Neural cell (in vitro differentiated cells): ENCODE measurements around the gene SAMD4B. TPM values are rescaled to one million over a fixed set of nuclear protein-coding genes. Genes with fewer than 3 reads are reported as not detected.

Source experiments
- H2AFZ ChIP-seq: fragments of 200-600, 300-800 bp; sonication (generic), shearing (Covaris generic); 2 replicates; pipeline ENCODE4 v1.6.0; 2014; ENCODE audit warnings: low read depth, mild to moderate bottlenecking, antibody characterized with exemption, low read length, moderate library complexity
- H3F3A ChIP-seq: fragments of 200-600 bp; shearing (Covaris generic); 2 replicates; pipeline ENCODE4 v1.6.1; 2016; ENCODE audit warnings: mild to moderate bottlenecking, moderate library complexity, mixed read lengths, antibody characterized with exemption, low read length; ENCODE audit not compliant: insufficient read depth, poor library complexity, severe bottlenecking
- H3K27ac ChIP-seq: fragments of 200-600, 300-800 bp; sonication (generic), shearing (Covaris generic); 2 replicates; pipeline ENCODE4 v1.5.1; 2014; ENCODE audit warnings: mild to moderate bottlenecking, low read length, moderate library complexity
- H3K27me3 ChIP-seq: fragments of 300-800, 200-600 bp; sonication (generic), shearing (Covaris generic); 2 replicates; pipeline ENCODE4 v1.6.0; 2014; ENCODE audit warnings: mild to moderate bottlenecking, low read depth, low read length, moderate library complexity; ENCODE audit not compliant: insufficient read depth
- H3K36me3 ChIP-seq: fragments of 300-800, 200-600 bp; sonication (generic), shearing (Covaris generic); 2 replicates; pipeline ENCODE4 v1.5.1; 2014; ENCODE audit warnings: mild to moderate bottlenecking, antibody characterized with exemption, low read length, moderate library complexity; ENCODE audit not compliant: insufficient read depth
- H3K4me2 ChIP-seq: fragments of 300-800, 200-600 bp; sonication (generic), shearing (Covaris generic); 2 replicates; pipeline ENCODE4 v1.6.0; 2014; ENCODE audit warnings: mild to moderate bottlenecking, low read length
- H3K4me3 ChIP-seq: fragments of 300-800, 200-600 bp; sonication (generic), shearing (Covaris generic); 2 replicates; pipeline ENCODE4 v1.5.1; 2014; ENCODE audit warnings: mild to moderate bottlenecking, low read length, moderate library complexity
- H3K79me2 ChIP-seq: fragments of 200-600 bp; shearing (Covaris generic); replicated peaks from 2 replicates; pipeline ENCODE4 v1.6.0; 2014; ENCODE audit warnings: mild to moderate bottlenecking, low read length, moderate library complexity; ENCODE audit not compliant: insufficient read depth
- H3K9ac ChIP-seq: fragments of 300-800, 200-600 bp; sonication (generic), shearing (Covaris generic); 2 replicates; pipeline ENCODE4 v1.6.1; 2016; ENCODE audit warnings: mild to moderate bottlenecking, low read length, mixed read lengths
- H3K9me2 ChIP-seq: fragments of 200-600 bp; shearing (Covaris generic); 2 replicates; pipeline ENCODE4 v1.6.1; 2016; ENCODE audit warnings: mild to moderate bottlenecking, low read length, mixed read lengths; ENCODE audit not compliant: insufficient read depth
- H3K9me3 ChIP-seq: fragments of 200-600, 300-800 bp; sonication (generic), shearing (Covaris generic); 2 replicates; pipeline ENCODE4 v1.6.1; 2016; ENCODE audit warnings: mild to moderate bottlenecking, mixed run types, low read length, moderate library complexity, mixed read lengths
- H4K20me1 ChIP-seq: fragments of 200-600 bp; shearing (Covaris generic); 2 replicates; pipeline ENCODE4 v1.6.1; 2016; ENCODE audit warnings: mild to moderate bottlenecking, mixed run types; ENCODE audit not compliant: insufficient read depth
- EP300 ChIP-seq: fragments of 450-650 bp; conservative IDR thresholded peaks from 2 replicates; pipeline ENCODE4 v1.6.1; 2014; ENCODE audit warnings: antibody characterized with exemption, mild to moderate bottlenecking, moderate library complexity; ENCODE audit not compliant: poor library complexity, severe bottlenecking
- EZH2 ChIP-seq: fragments of 200-600, 300-800 bp; shearing (Covaris generic), sonication (generic); IDR thresholded peaks from 2 replicates; pipeline ENCODE4 v1.6.1; 2014; ENCODE audit warnings: antibody characterized with exemption, low read length, borderline replicate concordance, mild to moderate bottlenecking; ENCODE audit not compliant: insufficient read depth, poor library complexity, severe bottlenecking
- MXI1 ChIP-seq: fragments of 450-650 bp; conservative IDR thresholded peaks from 2 replicates; pipeline ENCODE4 v1.6.1; 2014; ENCODE audit warnings: antibody characterized with exemption, mild to moderate bottlenecking; ENCODE audit not compliant: poor library complexity, severe bottlenecking
- POLR2AphosphoS5 ChIP-seq: IDR thresholded peaks from 2 replicates; pipeline ENCODE4 v1.6.1; 2012
- RAD21 ChIP-seq: fragments of 450-650 bp; conservative IDR thresholded peaks from 2 replicates; pipeline ENCODE4 v1.6.1; 2014; ENCODE audit warnings: antibody characterized with exemption, mild to moderate bottlenecking, moderate library complexity
- SMC3 ChIP-seq: fragments of 450-650 bp; conservative IDR thresholded peaks from 2 replicates; pipeline ENCODE4 v1.6.1; 2014; ENCODE audit warnings: antibody characterized with exemption, mild to moderate bottlenecking, moderate library complexity; ENCODE audit not compliant: poor library complexity
- TAF1 ChIP-seq: IDR thresholded peaks from 2 replicates; pipeline ENCODE4 v1.6.1; 2012; ENCODE audit warnings: low read depth
- polyA plus RNA-seq: library from polyadenylated mRNA; depleted of rRNA; stranded (reverse); fragments of >200 nt; gene quantifications from 2 replicates; pipeline ENCODE4 v1.2.3, GENCODE V29; 2014
- TF ChIP-seq, protein P1 (sequence below): IDR thresholded peaks from 2 replicates; pipeline ENCODE4 v1.6.1; 2012; ENCODE audit warnings: borderline replicate concordance
- TF ChIP-seq, protein P2 (sequence below): fragments of 450-650 bp; IDR thresholded peaks from 2 replicates; pipeline ENCODE4 v1.5.1; 2014; ENCODE audit warnings: antibody characterized with exemption, mild to moderate bottlenecking, moderate library complexity; ENCODE audit not compliant: poor library complexity, severe bottlenecking

SAMD4B gene
- polyA plus RNA-seq, 1 donor from 2014 or later, result 19.3 TPM

DNA sequence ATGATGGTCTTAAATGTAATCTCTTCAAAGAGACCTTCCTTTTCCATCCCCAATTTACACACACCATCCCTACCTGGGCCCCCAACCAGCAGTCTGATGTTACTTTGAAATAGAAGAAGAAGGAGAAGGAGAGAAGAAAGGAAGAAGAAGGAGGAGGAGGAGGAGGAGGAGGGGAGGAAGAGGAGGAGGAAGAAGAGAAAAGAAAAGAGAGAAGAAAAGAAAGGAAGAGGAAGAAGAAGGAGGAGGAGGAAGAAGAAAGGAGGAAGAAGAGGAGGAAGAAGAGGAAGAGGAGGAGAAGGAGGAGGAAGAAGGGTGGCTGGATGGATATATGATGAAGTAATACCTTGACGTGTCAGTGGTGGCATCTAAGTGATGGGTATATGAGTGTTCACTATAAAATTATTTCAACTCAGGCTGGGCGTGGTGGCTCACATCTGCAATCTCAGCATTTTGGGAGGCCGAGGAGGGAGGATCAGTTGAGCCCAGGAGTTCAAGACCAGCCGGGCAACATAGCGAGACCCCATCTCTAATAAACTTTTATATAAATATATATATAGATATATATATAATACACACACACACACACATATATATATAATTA is 17.9 kb upstream of the SAMD4B start:
- Histone ChIP-seq H3K36me3 (no peaks in the 10 kb centered on the region), H2AFZ (no peak overlapping the region), H3K79me2 (no peaks in the 10 kb centered on the region), H3K27me3 (no peaks in the 10 kb centered on the region), H3K9ac (no peak overlapping the region), H4K20me1 (no peaks in the 10 kb centered on the region), H3F3A (no peaks in the 10 kb centered on the region), H3K9me3 (no peaks in the 10 kb centered on the region), H3K4me2 (no peak overlapping the region), H3K27ac (no peak overlapping the region), H3K4me3 (no peak overlapping the region), H3K9me2 (no peaks in the 10 kb centered on the region)
- no peak for TF ChIP-seq TAF1
- no peak for TF ChIP-seq MXI1
- no peak for TF ChIP-seq EP300
- TF ChIP-seq, protein P1, sequence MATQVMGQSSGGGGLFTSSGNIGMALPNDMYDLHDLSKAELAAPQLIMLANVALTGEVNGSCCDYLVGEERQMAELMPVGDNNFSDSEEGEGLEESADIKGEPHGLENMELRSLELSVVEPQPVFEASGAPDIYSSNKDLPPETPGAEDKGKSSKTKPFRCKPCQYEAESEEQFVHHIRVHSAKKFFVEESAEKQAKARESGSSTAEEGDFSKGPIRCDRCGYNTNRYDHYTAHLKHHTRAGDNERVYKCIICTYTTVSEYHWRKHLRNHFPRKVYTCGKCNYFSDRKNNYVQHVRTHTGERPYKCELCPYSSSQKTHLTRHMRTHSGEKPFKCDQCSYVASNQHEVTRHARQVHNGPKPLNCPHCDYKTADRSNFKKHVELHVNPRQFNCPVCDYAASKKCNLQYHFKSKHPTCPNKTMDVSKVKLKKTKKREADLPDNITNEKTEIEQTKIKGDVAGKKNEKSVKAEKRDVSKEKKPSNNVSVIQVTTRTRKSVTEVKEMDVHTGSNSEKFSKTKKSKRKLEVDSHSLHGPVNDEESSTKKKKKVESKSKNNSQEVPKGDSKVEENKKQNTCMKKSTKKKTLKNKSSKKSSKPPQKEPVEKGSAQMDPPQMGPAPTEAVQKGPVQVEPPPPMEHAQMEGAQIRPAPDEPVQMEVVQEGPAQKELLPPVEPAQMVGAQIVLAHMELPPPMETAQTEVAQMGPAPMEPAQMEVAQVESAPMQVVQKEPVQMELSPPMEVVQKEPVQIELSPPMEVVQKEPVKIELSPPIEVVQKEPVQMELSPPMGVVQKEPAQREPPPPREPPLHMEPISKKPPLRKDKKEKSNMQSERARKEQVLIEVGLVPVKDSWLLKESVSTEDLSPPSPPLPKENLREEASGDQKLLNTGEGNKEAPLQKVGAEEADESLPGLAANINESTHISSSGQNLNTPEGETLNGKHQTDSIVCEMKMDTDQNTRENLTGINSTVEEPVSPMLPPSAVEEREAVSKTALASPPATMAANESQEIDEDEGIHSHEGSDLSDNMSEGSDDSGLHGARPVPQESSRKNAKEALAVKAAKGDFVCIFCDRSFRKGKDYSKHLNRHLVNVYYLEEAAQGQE, result no peak
- TF ChIP-seq SMC3, result no peak
- no peak for TF ChIP-seq EZH2
- no peak for TF ChIP-seq RAD21
- no peak for TF ChIP-seq POLR2AphosphoS5
- TF ChIP-seq, protein P2, sequence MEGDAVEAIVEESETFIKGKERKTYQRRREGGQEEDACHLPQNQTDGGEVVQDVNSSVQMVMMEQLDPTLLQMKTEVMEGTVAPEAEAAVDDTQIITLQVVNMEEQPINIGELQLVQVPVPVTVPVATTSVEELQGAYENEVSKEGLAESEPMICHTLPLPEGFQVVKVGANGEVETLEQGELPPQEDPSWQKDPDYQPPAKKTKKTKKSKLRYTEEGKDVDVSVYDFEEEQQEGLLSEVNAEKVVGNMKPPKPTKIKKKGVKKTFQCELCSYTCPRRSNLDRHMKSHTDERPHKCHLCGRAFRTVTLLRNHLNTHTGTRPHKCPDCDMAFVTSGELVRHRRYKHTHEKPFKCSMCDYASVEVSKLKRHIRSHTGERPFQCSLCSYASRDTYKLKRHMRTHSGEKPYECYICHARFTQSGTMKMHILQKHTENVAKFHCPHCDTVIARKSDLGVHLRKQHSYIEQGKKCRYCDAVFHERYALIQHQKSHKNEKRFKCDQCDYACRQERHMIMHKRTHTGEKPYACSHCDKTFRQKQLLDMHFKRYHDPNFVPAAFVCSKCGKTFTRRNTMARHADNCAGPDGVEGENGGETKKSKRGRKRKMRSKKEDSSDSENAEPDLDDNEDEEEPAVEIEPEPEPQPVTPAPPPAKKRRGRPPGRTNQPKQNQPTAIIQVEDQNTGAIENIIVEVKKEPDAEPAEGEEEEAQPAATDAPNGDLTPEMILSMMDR, result no peak

DNA sequence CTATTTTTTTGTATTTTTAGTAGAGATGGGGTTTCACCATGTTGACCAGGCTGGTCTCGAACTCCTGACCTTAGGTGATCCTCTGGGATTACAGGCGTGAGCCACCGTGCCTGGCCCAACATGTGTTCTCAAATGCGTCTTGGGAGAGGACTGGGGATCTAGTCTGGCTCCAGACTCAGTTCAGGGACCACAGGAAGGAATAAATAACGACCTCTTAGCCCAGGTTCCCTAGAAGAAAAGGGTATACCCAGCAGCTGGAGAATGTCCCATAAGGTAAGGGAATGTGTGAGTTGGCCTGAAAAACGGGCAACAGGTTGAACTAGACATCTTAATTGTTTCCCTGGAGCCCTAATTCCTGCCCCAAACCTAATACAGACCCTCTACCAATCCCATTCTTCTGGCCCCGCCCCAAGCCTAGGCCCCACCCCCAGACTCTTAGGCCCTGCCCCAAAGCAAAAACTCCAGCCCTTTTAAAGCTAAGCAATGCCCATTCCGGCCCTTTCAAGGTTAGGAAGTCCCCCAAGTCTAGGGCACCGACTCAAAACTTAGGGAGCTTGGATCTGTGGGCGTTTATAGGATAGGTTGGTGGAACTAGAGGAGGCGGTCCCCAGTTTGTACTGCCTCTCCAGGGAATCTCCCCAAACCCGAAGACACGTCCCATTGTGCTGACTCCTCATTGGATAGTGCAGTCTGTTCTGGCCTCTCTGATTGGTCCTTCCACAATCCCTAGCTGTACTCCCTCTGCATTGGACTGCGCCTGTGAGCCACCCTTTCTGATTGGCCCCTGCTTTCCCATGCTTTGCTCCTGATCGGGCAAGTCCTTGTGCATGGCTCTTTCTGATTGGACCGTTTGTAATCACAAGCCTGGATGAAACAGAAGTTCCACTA is 16.2 kb upstream of the SAMD4B start:
- H3K9me3 ChIP-seq, result no peaks in the 10 kb centered on the region
- no peaks in the 10 kb centered on the region for H3K9me2 ChIP-seq
- TF ChIP-seq, protein P1, result no peak
- no peak for TF ChIP-seq POLR2AphosphoS5
- TF ChIP-seq MXI1, result no peak
- TF ChIP-seq TAF1, result no peak
- TF ChIP-seq EZH2, result no peak
- no peak for TF ChIP-seq SMC3
- TF ChIP-seq EP300, result no peak
- no peak for TF ChIP-seq RAD21
- TF ChIP-seq, protein P2, result no peak
- H3K36me3 ChIP-seq, result no peaks in the 10 kb centered on the region
- no peaks in the 10 kb centered on the region for H3K27me3 ChIP-seq
- no peak overlapping the region for H3K4me2 ChIP-seq
- H3K9ac ChIP-seq, result no peak overlapping the region
- no peak overlapping the region for H2AFZ ChIP-seq
- H3F3A ChIP-seq, result no peaks in the 10 kb centered on the region
- H3K79me2 ChIP-seq, result no peaks in the 10 kb centered on the region
- no peak overlapping the region for H3K27ac ChIP-seq
- H3K4me3 ChIP-seq, result no peak overlapping the region
- H4K20me1 ChIP-seq, result no peaks in the 10 kb centered on the region
